SK-N-SH treated with all-trans-retinoic acid at 6 μM for 48 hours (cell line): ENCODE data around the gene MPZL2.

ENCODE experiments used
- ARNTL ChIP-seq: fragments of 450-650 bp; formaldehyde crosslinking; IDR thresholded peaks from 2 replicates; pipeline ENCODE4 v1.5.0; 2020; ENCODE audit warnings: low read depth, mild to moderate bottlenecking, moderate library complexity, borderline replicate concordance
- BACH2 ChIP-seq: fragments of 250-450 bp; sonication (Bioruptor Pico); IDR thresholded peaks from 2 replicates; pipeline ENCODE4 v1.9.0; 2021; ENCODE audit warnings: mild to moderate bottlenecking, borderline replicate concordance
- CREB5 ChIP-seq: fragments of 250-450 bp; sonication (Bioruptor Pico); IDR thresholded peaks from 2 replicates; pipeline ENCODE4 v1.5.1; 2020; ENCODE audit warnings: low read depth, mild to moderate bottlenecking, moderate library complexity
- CSDC2 ChIP-seq: fragments of 250-450 bp; sonication (Bioruptor Pico); IDR thresholded peaks from 2 replicates; pipeline ENCODE4 v1.5.0; 2020; ENCODE audit warnings: mild to moderate bottlenecking, moderate library complexity
- ESRRG ChIP-seq: fragments of 250-450 bp; sonication (Bioruptor Pico); IDR thresholded peaks from 2 replicates; pipeline ENCODE4 v1.6.1; 2021; ENCODE audit warnings: mild to moderate bottlenecking
- GLIS3 ChIP-seq: fragments of 250-450 bp; sonication (Bioruptor Pico); IDR thresholded peaks from 2 replicates; pipeline ENCODE4 v1.5.0; 2020; ENCODE audit warnings: mild to moderate bottlenecking, moderate library complexity
- ISL1 ChIP-seq: fragments of 250-450 bp; sonication (Bioruptor Pico); IDR thresholded peaks from 2 replicates; pipeline ENCODE4 v2.1.2; 2022; ENCODE audit warnings: mild to moderate bottlenecking, moderate library complexity
- PATZ1 ChIP-seq: fragments of 250-450 bp; sonication (Bioruptor Pico); IDR thresholded peaks from 2 replicates; pipeline ENCODE4 v1.8.0; 2020; ENCODE audit warnings: mild to moderate bottlenecking, moderate library complexity, borderline replicate concordance
- RARB ChIP-seq: fragments of 250-450 bp; sonication (Bioruptor Pico); IDR thresholded peaks from 2 replicates; pipeline ENCODE4 v1.8.0; 2021; ENCODE audit warnings: mild to moderate bottlenecking, moderate library complexity
- TCF4 ChIP-seq: fragments of 250-450 bp; sonication (Bioruptor Pico); IDR thresholded peaks from 2 replicates; pipeline ENCODE4 v1.8.0; 2021; ENCODE audit warnings: mild to moderate bottlenecking, moderate library complexity, borderline replicate concordance
- TSHZ2 ChIP-seq: fragments of 250-450 bp; sonication (Bioruptor Pico); IDR thresholded peaks from 2 replicates; pipeline ENCODE4 v1.5.0; 2020; ENCODE audit warnings: mild to moderate bottlenecking, moderate library complexity
- ZNF8 ChIP-seq: fragments of 450-650 bp; formaldehyde crosslinking; IDR thresholded peaks from 2 replicates; pipeline ENCODE4 v1.5.0; 2020; ENCODE audit warnings: mild to moderate bottlenecking, moderate library complexity

GRCh38 chr11:118223570-118223969 is 40.5 kb downstream of the MPZL2 start:
- TF ChIP-seq CREB5 (CRISPR knock-in tag), result no peak
- TF ChIP-seq TSHZ2 (CRISPR knock-in tag), result no peak
- no peak for TF ChIP-seq GLIS3 (CRISPR knock-in tag)
- TF ChIP-seq ZNF8 (CRISPR knock-in tag), result no peak
- TF ChIP-seq BACH2 (CRISPR knock-in tag), result no peak
- TF ChIP-seq TCF4, result no peak
- TF ChIP-seq ISL1 (CRISPR knock-in tag), result no peak
- no peak for TF ChIP-seq PATZ1 (CRISPR knock-in tag)
- no peak for TF ChIP-seq ESRRG
- TF ChIP-seq ARNTL (CRISPR knock-in tag), result no peak
- no peak for TF ChIP-seq RARB
- TF ChIP-seq CSDC2 (CRISPR knock-in tag), result no peak
